Hepatocyte (in vitro differentiated cells): Measurements from ENCODE around the gene CSF3.

Experiments used
- CTCF ChIP-seq: fragments of 200-600 bp; sonication (generic); IDR thresholded peaks from 2 replicates; pipeline ENCODE4 v1.5.1; 2016; ENCODE audit warnings: antibody characterized with exemption, mild to moderate bottlenecking; ENCODE audit not compliant: poor library complexity
- EZH2 ChIP-seq: fragments of 200-600 bp; sonication (generic); IDR thresholded peaks from 2 replicates; pipeline ENCODE4 v1.6.1; 2016; ENCODE audit warnings: antibody characterized with exemption, mild to moderate bottlenecking, borderline replicate concordance
- EZH2phosphoT487 ChIP-seq: fragments of 200-600 bp; sonication (generic); IDR thresholded peaks from one replicate; pipeline ENCODE4 v1.6.1; 2018; ENCODE audit warnings: antibody characterized with exemption, mild to moderate bottlenecking, low read depth, moderate library complexity; ENCODE audit not compliant: unreplicated experiment, severe bottlenecking

GRCh38 chr17:39995438-39995837, 19.8 kb upstream of the CSF3 start:
- TF ChIP-seq CTCF (no peak), EZH2phosphoT487 (no peak), EZH2 (no peak)
